ENCODE measurements around the gene C12orf43. TPM values are rescaled to one million over a fixed set of nuclear protein-coding genes. Genes with fewer than 3 reads are reported as not detected.

The C12orf43 gene
- total RNA-seq, 2 donors from 2014 or later: 21.4 to 26.8 TPM

- H3K27ac ChIP-seq (ENCODE audit: low read depth, low read length): no peak overlapping the region
- H3K4me3 ChIP-seq (ENCODE audit: low read length): no peak overlapping the region
- H3K27me3 ChIP-seq (ENCODE audit: control insufficient read depth, insufficient read depth, low read length, poor library complexity, severe bottlenecking): no peaks in the 10 kb centered on the region
- peak; percentile 85 for TF ChIP-seq CTCF (conservative IDR thresholded peaks at IDR 0.05)
- Mint-ChIP-seq H3K4me3 (no peak overlapping the region), H3K27me3 (ENCODE audit: insufficient read depth) (no peaks in the 10 kb centered on the region), H3K4me1 (peaks cover 19% of the 10 kb centered on the region), H3K36me3 (ENCODE audit: low read depth) (peaks cover 21% of the 10 kb centered on the region), H3K27ac (no peak overlapping the region), H3K9me3 (no peaks in the 10 kb centered on the region)
- H3K9me3 ChIP-seq (ENCODE audit: control insufficient read depth, low read length): no peaks in the 10 kb centered on the region
- H3K9ac ChIP-seq (ENCODE audit: extremely low read depth, low read length, poor library complexity, severe bottlenecking): no peak overlapping the region
- peak; percentile 76 for DNase-seq
- peaks cover 4% of the 10 kb centered on the region for H3K4me1 ChIP-seq (ENCODE audit: control insufficient read depth, insufficient read depth, low read length)
- no peaks in the 10 kb centered on the region for H3K36me3 ChIP-seq (ENCODE audit: control insufficient read depth, insufficient read depth, low read length)
- 49 to 55% methylated on average over 10 to 13 of the region's 13 CpGs for WGBS, 2 experiments (ENCODE audit: insufficient coverage in 1 of 2, insufficient read length in 1 of 2)
Measured at GRCh38 chr12:120971299-120972180, 44.7 kb downstream of the C12orf43 start.

GRCh38 chr12:120970310-120970709 is 46.0 kb downstream of the C12orf43 start:
- TF ChIP-seq CTCF (conservative IDR thresholded peaks at IDR 0.05): no peak
- no peaks in the 10 kb centered on the region for H3K27me3 Mint-ChIP-seq (ENCODE audit: insufficient read depth)
- Histone ChIP-seq H3K27ac (ENCODE audit: low read depth, low read length) (no peak overlapping the region), H3K9ac (ENCODE audit: extremely low read depth, low read length, poor library complexity, severe bottlenecking) (no peak overlapping the region), H3K36me3 (ENCODE audit: control insufficient read depth, insufficient read depth, low read length) (no peaks in the 10 kb centered on the region), H3K9me3 (ENCODE audit: control insufficient read depth, low read length) (no peaks in the 10 kb centered on the region), H3K4me1 (ENCODE audit: control insufficient read depth, insufficient read depth, low read length) (peaks cover 4% of the 10 kb centered on the region), H3K27me3 (ENCODE audit: control insufficient read depth, insufficient read depth, low read length, poor library complexity, severe bottlenecking) (no peaks in the 10 kb centered on the region), H3K4me3 (ENCODE audit: low read length) (no peak overlapping the region)
- H3K4me3 Mint-ChIP-seq: no peak overlapping the region
- 88 to 89% methylated on average over 2 to 3 of the region's 3 CpGs for WGBS, 2 experiments (ENCODE audit: insufficient coverage in 1 of 2, insufficient read length in 1 of 2)
- peaks cover 18% of the 10 kb centered on the region for H3K36me3 Mint-ChIP-seq (ENCODE audit: low read depth)
- peak; percentile 52 for DNase-seq
- no peaks in the 10 kb centered on the region for H3K9me3 Mint-ChIP-seq
- peaks cover 22% of the 10 kb centered on the region for H3K4me1 Mint-ChIP-seq
- H3K27ac Mint-ChIP-seq: no peak overlapping the region

DNA sequence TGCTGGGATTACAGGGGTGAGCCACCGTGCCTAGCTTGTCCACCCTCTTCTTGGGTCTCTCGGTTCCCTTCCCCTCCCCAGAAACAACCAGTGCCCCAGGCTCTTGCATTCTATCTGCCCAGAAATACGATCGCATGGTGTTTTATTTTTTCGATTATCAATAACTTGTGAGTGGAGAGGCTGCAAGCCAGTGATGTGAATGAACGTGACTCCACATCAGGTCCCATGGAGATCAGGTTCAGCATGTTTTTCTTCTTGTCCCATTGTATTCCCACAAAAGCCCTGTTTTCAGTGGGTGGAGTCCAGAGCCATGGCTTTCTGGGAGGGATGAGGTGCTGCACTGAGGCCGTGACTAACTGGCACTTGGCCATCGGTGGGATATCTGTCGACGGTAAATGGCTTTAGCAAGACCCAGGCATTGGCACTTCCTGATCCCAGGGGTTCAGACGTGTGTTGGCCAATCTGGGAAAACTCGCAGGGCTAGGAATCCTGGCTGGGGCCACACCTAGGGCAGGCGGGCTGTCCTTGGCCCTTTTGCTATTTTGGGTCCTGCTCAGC is 50.7 kb downstream of the C12orf43 start:
- peak; percentile 54 for DNase-seq
- Mint-ChIP-seq H3K4me3 (no peak overlapping the region), H3K36me3 (ENCODE audit: low read depth) (peaks cover 8% of the 10 kb centered on the region), H3K27me3 (ENCODE audit: insufficient read depth) (no peaks in the 10 kb centered on the region), H3K27ac (no peak overlapping the region), H3K4me1 (peaks cover 17% of the 10 kb centered on the region), H3K9me3 (no peaks in the 10 kb centered on the region)
- H3K27me3 ChIP-seq (ENCODE audit: control insufficient read depth, insufficient read depth, low read length, poor library complexity, severe bottlenecking): no peaks in the 10 kb centered on the region
- 86 to 94% methylated on average over 10 to 13 of the region's 13 CpGs for WGBS, 2 experiments (ENCODE audit: insufficient coverage in 1 of 2, insufficient read length in 1 of 2)
- H3K9me3 ChIP-seq (ENCODE audit: control insufficient read depth, low read length): no peaks in the 10 kb centered on the region
- no peak overlapping the region for H3K27ac ChIP-seq (ENCODE audit: low read depth, low read length)
- H3K36me3 ChIP-seq (ENCODE audit: control insufficient read depth, insufficient read depth, low read length): no peaks in the 10 kb centered on the region
- TF ChIP-seq CTCF (conservative IDR thresholded peaks at IDR 0.05): no peak
- H3K4me1 ChIP-seq (ENCODE audit: control insufficient read depth, insufficient read depth, low read length): no peaks in the 10 kb centered on the region
- H3K4me3 ChIP-seq (ENCODE audit: low read length): no peak overlapping the region
- no peak overlapping the region for H3K9ac ChIP-seq (ENCODE audit: extremely low read depth, low read length, poor library complexity, severe bottlenecking)
